HEK293 (cell line): ENCODE measurements around the gene L3HYPDH.

Experiments
- GFI1B ChIP-seq: fragments of 450-650 bp; formaldehyde crosslinking; IDR thresholded peaks from 2 replicates; pipeline ENCODE4 v1.5.1; 2016; ENCODE audit warnings: missing biosample characterization, missing genetic modification characterization
- GLI4 ChIP-seq: fragments of 450-650 bp; formaldehyde crosslinking; IDR thresholded peaks from 2 replicates; pipeline ENCODE4 v1.5.1; 2016; ENCODE audit warnings: missing biosample characterization, missing genetic modification characterization
- IKZF3 ChIP-seq: fragments of 450-650 bp; IDR thresholded peaks from 2 replicates; pipeline ENCODE4 v1.5.0; 2018; ENCODE audit warnings: missing biosample characterization, mild to moderate bottlenecking, missing genetic modification characterization, moderate library complexity
- KLF17 ChIP-seq: fragments of 450-650 bp; formaldehyde crosslinking; IDR thresholded peaks from 2 replicates; pipeline ENCODE4 v1.5.1; 2016; ENCODE audit warnings: missing biosample characterization, missing genetic modification characterization
- KLF8 ChIP-seq: fragments of 450-650 bp; formaldehyde crosslinking; IDR thresholded peaks from 2 replicates; pipeline ENCODE4 v1.5.1; 2016; ENCODE audit warnings: missing biosample characterization, missing genetic modification characterization
- OSR2 ChIP-seq: fragments of 450-650 bp; formaldehyde crosslinking; IDR thresholded peaks from 2 replicates; pipeline ENCODE4 v1.5.1; 2016; ENCODE audit warnings: missing biosample characterization, missing genetic modification characterization
- TRIM28 ChIP-seq: IDR thresholded peaks from 2 replicates; pipeline ENCODE4 v1.6.1; 2011; ENCODE audit warnings: low read length, control low read depth, borderline replicate concordance
- WT1 ChIP-seq: fragments of 450-650 bp; formaldehyde crosslinking; IDR thresholded peaks from 2 replicates; pipeline ENCODE4 v1.5.1; 2016; ENCODE audit warnings: missing biosample characterization, missing genetic modification characterization
- YY2 ChIP-seq: fragments of 450-650 bp; formaldehyde crosslinking; IDR thresholded peaks from 2 replicates; pipeline ENCODE4 v1.5.1; 2016; ENCODE audit warnings: missing biosample characterization, missing genetic modification characterization
- ZNF112 ChIP-seq: fragments of 450-650 bp; formaldehyde crosslinking; IDR thresholded peaks from 2 replicates; pipeline ENCODE4 v1.5.0; 2017; ENCODE audit warnings: missing biosample characterization, missing genetic modification characterization
- ZNF133 ChIP-seq: fragments of 450-650 bp; formaldehyde crosslinking; IDR thresholded peaks from 2 replicates; pipeline ENCODE4 v1.5.1; 2016; ENCODE audit warnings: missing biosample characterization, missing genetic modification characterization
- ZNF138 ChIP-seq: fragments of 450-650 bp; formaldehyde crosslinking; IDR thresholded peaks from 2 replicates; pipeline ENCODE4 v1.5.1; 2016; ENCODE audit warnings: missing biosample characterization, missing genetic modification characterization, borderline replicate concordance
- ZNF155 ChIP-seq: fragments of 450-650 bp; formaldehyde crosslinking; IDR thresholded peaks from 2 replicates; pipeline ENCODE4 v1.5.1; 2016; ENCODE audit warnings: missing biosample characterization, missing genetic modification characterization
- ZNF19 ChIP-seq: fragments of 450-650 bp; formaldehyde crosslinking; IDR thresholded peaks from 2 replicates; pipeline ENCODE4; 2016; ENCODE audit warnings: missing biosample characterization, missing genetic modification characterization, low read depth
- ZNF2 ChIP-seq: fragments of 450-650 bp; formaldehyde crosslinking; IDR thresholded peaks from 2 replicates; pipeline ENCODE4 v1.5.1; 2016; ENCODE audit warnings: missing biosample characterization, missing genetic modification characterization
- ZNF202 ChIP-seq: fragments of 450-650 bp; formaldehyde crosslinking; IDR thresholded peaks from 2 replicates; pipeline ENCODE4 v1.5.1; 2016; ENCODE audit warnings: missing biosample characterization, missing genetic modification characterization, borderline replicate concordance
- ZNF221 ChIP-seq: fragments of 450-650 bp; formaldehyde crosslinking; IDR thresholded peaks from 2 replicates; pipeline ENCODE4 v1.5.1; 2017; ENCODE audit warnings: missing biosample characterization, missing genetic modification characterization, borderline replicate concordance
- ZNF223 ChIP-seq: fragments of 450-650 bp; formaldehyde crosslinking; IDR thresholded peaks from 2 replicates; pipeline ENCODE4 v1.5.1; 2016; ENCODE audit warnings: missing biosample characterization, missing genetic modification characterization
- ZNF302 ChIP-seq: fragments of 450-650 bp; formaldehyde crosslinking; IDR thresholded peaks from 2 replicates; pipeline ENCODE4 v1.5.1; 2016; ENCODE audit warnings: missing biosample characterization, missing genetic modification characterization, low read depth
- ZNF354C ChIP-seq: fragments of 450-650 bp; formaldehyde crosslinking; IDR thresholded peaks from 2 replicates; pipeline ENCODE4 v1.5.1; 2016; ENCODE audit warnings: missing biosample characterization, missing genetic modification characterization, low read depth, borderline replicate concordance
- ZNF362 ChIP-seq: fragments of 450-650 bp; formaldehyde crosslinking; IDR thresholded peaks from 2 replicates; pipeline ENCODE4 v1.5.1; 2016; ENCODE audit warnings: missing biosample characterization, missing genetic modification characterization
- ZNF404 ChIP-seq: fragments of 450-650 bp; formaldehyde crosslinking; IDR thresholded peaks from 2 replicates; pipeline ENCODE4 v1.5.1; 2017; ENCODE audit warnings: missing biosample characterization, missing genetic modification characterization
- ZNF433 ChIP-seq: fragments of 450-650 bp; formaldehyde crosslinking; IDR thresholded peaks from 2 replicates; pipeline ENCODE4 v1.5.1; 2016; ENCODE audit warnings: missing biosample characterization, missing genetic modification characterization, low read depth
- ZNF473 ChIP-seq: fragments of 450-650 bp; formaldehyde crosslinking; IDR thresholded peaks from 2 replicates; pipeline ENCODE4 v1.5.1; 2017; ENCODE audit warnings: missing biosample characterization, missing genetic modification characterization
- ZNF501 ChIP-seq: fragments of 450-650 bp; formaldehyde crosslinking; IDR thresholded peaks from 2 replicates; pipeline ENCODE4 v1.5.1; 2016; ENCODE audit warnings: missing biosample characterization, missing genetic modification characterization
- ZNF510 ChIP-seq: fragments of 450-650 bp; formaldehyde crosslinking; IDR thresholded peaks from 2 replicates; pipeline ENCODE4 v1.5.1; 2018; ENCODE audit warnings: mild to moderate bottlenecking, missing genetic modification characterization, missing biosample characterization; ENCODE audit not compliant: insufficient replicate concordance
- ZNF521 ChIP-seq: fragments of 450-650 bp; formaldehyde crosslinking; IDR thresholded peaks from 2 replicates; pipeline ENCODE4 v1.5.1; 2017; ENCODE audit warnings: missing biosample characterization, mild to moderate bottlenecking, missing genetic modification characterization
- ZNF626 ChIP-seq: fragments of 450-650 bp; sonication (Bioruptor Pico); formaldehyde crosslinking; IDR thresholded peaks from 2 replicates; pipeline ENCODE4 v1.5.1; 2018; ENCODE audit warnings: missing biosample characterization, missing genetic modification characterization, inconsistent platforms
- ZNF629 ChIP-seq: fragments of 450-650 bp; formaldehyde crosslinking; IDR thresholded peaks from 2 replicates; pipeline ENCODE4 v1.5.1; 2017; ENCODE audit warnings: missing biosample characterization, missing genetic modification characterization
- ZNF692 ChIP-seq: fragments of 450-650 bp; formaldehyde crosslinking; IDR thresholded peaks from 2 replicates; pipeline ENCODE4 v1.5.1; 2016; ENCODE audit warnings: missing biosample characterization, missing genetic modification characterization
- ZNF701 ChIP-seq: fragments of 450-650 bp; formaldehyde crosslinking; IDR thresholded peaks from 2 replicates; pipeline ENCODE4 v1.5.1; 2016; ENCODE audit warnings: missing biosample characterization, missing genetic modification characterization
- ZNF768 ChIP-seq: fragments of 450-650 bp; formaldehyde crosslinking; IDR thresholded peaks from 2 replicates; pipeline ENCODE4 v1.5.1; 2018; ENCODE audit warnings: missing biosample characterization, mild to moderate bottlenecking, missing genetic modification characterization
- ZSCAN4 ChIP-seq: fragments of 450-650 bp; formaldehyde crosslinking; IDR thresholded peaks from 2 replicates; pipeline ENCODE4 v1.5.1; 2017; ENCODE audit warnings: missing biosample characterization, missing genetic modification characterization
- TF ChIP-seq, protein P1 (sequence below): fragments of 450-650 bp; formaldehyde crosslinking; IDR thresholded peaks from 2 replicates; pipeline ENCODE4 v1.5.1; 2016; ENCODE audit warnings: missing biosample characterization, missing genetic modification characterization
- TF ChIP-seq, protein P2 (sequence below): fragments of 450-650 bp; formaldehyde crosslinking; IDR thresholded peaks from 2 replicates; pipeline ENCODE4 v1.5.1; 2016; ENCODE audit warnings: missing biosample characterization, missing genetic modification characterization

Gene L3HYPDH

GRCh38 chr14:59483819-59484638, at the start of gene L3HYPDH, which contains the start of gene JKAMP (continued):
- TF ChIP-seq ZNF2, result peak; percentile 90
- TF ChIP-seq ZNF433 (tag by site-specific recombination), result no peak
- no peak for TF ChIP-seq ZNF112 (tag by site-specific recombination)
- TF ChIP-seq ZNF404 (tag by site-specific recombination), result no peak
- TF ChIP-seq, protein P1, sequence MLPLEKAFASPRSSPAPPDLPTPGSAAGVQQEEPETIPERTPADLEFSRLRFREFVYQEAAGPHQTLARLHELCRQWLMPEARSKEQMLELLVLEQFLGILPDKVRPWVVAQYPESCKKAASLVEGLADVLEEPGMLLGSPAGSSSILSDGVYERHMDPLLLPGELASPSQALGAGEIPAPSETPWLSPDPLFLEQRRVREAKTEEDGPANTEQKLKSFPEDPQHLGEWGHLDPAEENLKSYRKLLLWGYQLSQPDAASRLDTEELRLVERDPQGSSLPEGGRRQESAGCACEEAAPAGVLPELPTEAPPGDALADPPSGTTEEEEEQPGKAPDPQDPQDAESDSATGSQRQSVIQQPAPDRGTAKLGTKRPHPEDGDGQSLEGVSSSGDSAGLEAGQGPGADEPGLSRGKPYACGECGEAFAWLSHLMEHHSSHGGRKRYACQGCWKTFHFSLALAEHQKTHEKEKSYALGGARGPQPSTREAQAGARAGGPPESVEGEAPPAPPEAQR (tag by site-specific recombination), result no peak
- TF ChIP-seq ZNF362 (tag by site-specific recombination), result no peak
- peak; percentile 96 for TF ChIP-seq ZNF501
- no peak for TF ChIP-seq TRIM28
- TF ChIP-seq ZNF138 (tag by site-specific recombination), result no peak
- no peak for TF ChIP-seq ZNF302 (tag by site-specific recombination)
- TF ChIP-seq KLF8 (tag by site-specific recombination), result peak; percentile 72; the same call in 1 of the 2 replicates
- no peak for TF ChIP-seq ZNF19 (tag by site-specific recombination)
- TF ChIP-seq KLF17, result no peak
- no peak for TF ChIP-seq ZNF626 (tag by site-specific recombination)
- no peak for TF ChIP-seq ZNF354C (tag by site-specific recombination)
- no peak for TF ChIP-seq ZNF155 (tag by site-specific recombination)
- peak; percentile 11 for TF ChIP-seq ZNF629 (tag by site-specific recombination)
- peak; percentile 64; the same call in 1 of the 2 replicates for TF ChIP-seq YY2 (tag by site-specific recombination)
- TF ChIP-seq WT1, result no peak
- peak; percentile 98 for TF ChIP-seq ZNF692 (tag by site-specific recombination)
- no peak for TF ChIP-seq ZSCAN4 (tag by site-specific recombination)
- no peak for TF ChIP-seq ZNF510
- TF ChIP-seq ZNF133 (tag by site-specific recombination), result 0 out of 2 replicates have a peak, but pooled peaks have one; percentile 21
- TF ChIP-seq ZNF223 (tag by site-specific recombination), result peak; percentile 46; the same call in 1 of the 2 replicates
- no peak for TF ChIP-seq OSR2 (tag by site-specific recombination)
- no peak for TF ChIP-seq ZNF202 (tag by site-specific recombination)
- 0 out of 2 replicates have a peak, but pooled peaks have one; percentile 22 for TF ChIP-seq GLI4 (tag by site-specific recombination)
- TF ChIP-seq ZNF701, result no peak
- TF ChIP-seq IKZF3 (tag by site-specific recombination), result no peak
- 0 out of 2 replicates have a peak, but pooled peaks have one; percentile 3 for TF ChIP-seq GFI1B
- TF ChIP-seq ZNF473 (tag by site-specific recombination), result no peak
- no peak for TF ChIP-seq ZNF221 (tag by site-specific recombination)
- TF ChIP-seq ZNF768 (tag by site-specific recombination), result no peak
- TF ChIP-seq, protein P2, sequence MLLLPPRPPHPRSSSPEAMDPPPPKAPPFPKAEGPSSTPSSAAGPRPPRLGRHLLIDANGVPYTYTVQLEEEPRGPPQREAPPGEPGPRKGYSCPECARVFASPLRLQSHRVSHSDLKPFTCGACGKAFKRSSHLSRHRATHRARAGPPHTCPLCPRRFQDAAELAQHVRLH (tag by site-specific recombination), result no peak
- TF ChIP-seq ZNF521, result no peak
